ENCODE results near the gene SLIT1.

SLIT1 gene

GRCh38 chr10:97020452-97021400, 165.0 kb downstream of the SLIT1 start:
- DNase-seq (ENCODE audit: low read depth): no peak

GRCh38 chr10:97019213-97019844, 166.4 kb downstream of the SLIT1 start:
- no peak for DNase-seq (ENCODE audit: low read depth)

- no peak for DNase-seq (ENCODE audit: low read depth)
Observed at GRCh38 chr10:97018251-97019212, 167.2 kb downstream of the SLIT1 start.

- DNase-seq (ENCODE audit: low read depth): no peak
Observed at GRCh38 chr10:97017474-97017903, 168.3 kb downstream of the SLIT1 start.

- no peak for DNase-seq (ENCODE audit: low read depth)
Observed at GRCh38 chr10:97016728-97017473, 168.9 kb downstream of the SLIT1 start.

GRCh38 chr10:97015240-97015639, 170.5 kb downstream of the SLIT1 start:
- no peak for DNase-seq (ENCODE audit: low read depth)

GRCh38 chr10:97013983-97014382, 171.8 kb downstream of the SLIT1 start:
- DNase-seq (ENCODE audit: low read depth): no peak

GRCh38 chr10:97013568-97013967, 172.2 kb downstream of the SLIT1 start:
- DNase-seq (ENCODE audit: low read depth): no peak

- DNase-seq (ENCODE audit: low read depth): no peak
Observed at GRCh38 chr10:97012470-97012869, 173.3 kb downstream of the SLIT1 start.

- DNase-seq (ENCODE audit: low read depth): no peak
Observed at GRCh38 chr10:97011397-97011796, 174.4 kb downstream of the SLIT1 start.

- DNase-seq (ENCODE audit: low read depth): no peak
Observed at GRCh38 chr10:97010695-97011206, 175.0 kb downstream of the SLIT1 start.

- no peak for DNase-seq (ENCODE audit: low read depth)
Observed at GRCh38 chr10:97007417-97007816, 178.3 kb downstream of the SLIT1 start.

- DNase-seq (ENCODE audit: low read depth): no peak
Observed at GRCh38 chr10:97006364-97006763, 179.4 kb downstream of the SLIT1 start.

- no peak for DNase-seq (ENCODE audit: low read depth)
Observed at GRCh38 chr10:97005349-97005748, 180.4 kb downstream of the SLIT1 start.

- DNase-seq (ENCODE audit: low read depth): no peak
Observed at GRCh38 chr10:97004591-97004990, 181.2 kb downstream of the SLIT1 start.

- no peak for DNase-seq (ENCODE audit: low read depth)
Observed at GRCh38 chr10:97003804-97004201, 182.0 kb downstream of the SLIT1 start.

- DNase-seq (ENCODE audit: low read depth): no peak
Observed at GRCh38 chr10:97003151-97003803, 182.5 kb downstream of the SLIT1 start.

GRCh38 chr10:97002670-97003069, 183.1 kb downstream of the SLIT1 start:
- DNase-seq (ENCODE audit: low read depth): no peak

GRCh38 chr10:97001183-97001991, 184.4 kb downstream of the SLIT1 start:
- no peak for DNase-seq (ENCODE audit: low read depth)
